Activated B cell treated with CpG ODN at 0.5 μM for 24 hours (primary cell): ENCODE results near the gene BGN. TPM values are rescaled to one million over a fixed set of nuclear protein-coding genes. Genes with fewer than 3 reads are reported as not detected.

Experiments
- ATAC-seq: fragments of 200-7000 bp; cut with Tn5 transposase; one replicate; pipeline ENCODE4 v1.10.0; 2021; ENCODE audit warnings: low read depth, mild to moderate bottlenecking, moderate library complexity
- CTCF ChIA-PET: fragments of 350-600 bp; sonication (Branson Sonifier 250); formaldehyde crosslinking; loops from one replicate; lab custom pipeline; 2021; ENCODE audit warnings: antibody characterized with exemption; lab: Charles Lee
- POLR2A ChIA-PET: fragments of 350-600 bp; sonication (Branson Sonifier 250); formaldehyde crosslinking; loops from one replicate; lab custom pipeline; 2021; ENCODE audit warnings: antibody characterized with exemption; lab: Charles Lee
- DNase-seq: peaks from one replicate; pipeline ENCODE4 v3.0.0; 2022
- H3K27ac Mint-ChIP-seq: one replicate; pipeline ENCODE4 v1.8.0; 2020; ENCODE audit warnings: mixed read lengths
- H3K27me3 Mint-ChIP-seq: one replicate; pipeline ENCODE4 v1.8.0; 2021; ENCODE audit warnings: mixed read lengths
- H3K36me3 Mint-ChIP-seq: one replicate; pipeline ENCODE4 v1.8.0; 2021; ENCODE audit warnings: low read depth, mixed read lengths
- H3K4me1 Mint-ChIP-seq: one replicate; pipeline ENCODE4 v1.8.0; 2021; ENCODE audit warnings: mixed read lengths
- H3K4me3 Mint-ChIP-seq: one replicate; pipeline ENCODE4 v1.8.0; 2020; ENCODE audit warnings: mild to moderate bottlenecking, mixed read lengths
- H3K9me3 Mint-ChIP-seq: one replicate; pipeline ENCODE4 v1.8.0; 2020; ENCODE audit warnings: mixed read lengths
- CTCF ChIP-seq: fragments of 200-600 bp; IDR thresholded peaks from one replicate; pipeline ENCODE4 v1.8.0; 2022; ENCODE audit warnings: antibody characterized with exemption, mild to moderate bottlenecking
- intact Hi-C: fragments of 100-400 bp; cut with micrococcal nuclease; formaldehyde crosslinking; loops from one replicate; pipeline ENCODE4 v1.15.1; 2024
- total RNA-seq: library from RNA; stranded (reverse); gene quantifications from 2 replicates; pipeline ENCODE4 v1.2.3, GENCODE V29; 2022

The BGN gene
- total RNA-seq, 1 donor from 2014 or later = not detected

GRCh38 chrX:153460826-153461225 is 34.0 kb upstream of the BGN start:
- TF ChIP-seq CTCF = no peak
- ATAC-seq (peak; percentile 62), DNase-seq (no peak)
- intact Hi-C loops = loop anchor here (1.0 kb wide), 2 partner anchors 46 to 429 kb away; no protein-coding TSS in a partner anchor
- Mint-ChIP-seq H3K27me3 (no peaks in the 10 kb centered on the region), H3K27ac (no peak overlapping the region), H3K36me3 (peaks cover 48% of the 10 kb centered on the region), H3K9me3 (no peaks in the 10 kb centered on the region), H3K4me1 (no peaks in the 10 kb centered on the region), H3K4me3 (no peak overlapping the region)
- CTCF ChIA-PET = interaction anchor here (0.5 to 1.5 kb wide), 5 partner anchors 9 to 519 kb away, joined by 3 to 5 read pairs (median 4); no protein-coding TSS in a partner anchor
- POLR2A ChIA-PET = no interaction called here

- H3K27ac Mint-ChIP-seq = no peak overlapping the region
- ATAC-seq = no peak
- H3K36me3 Mint-ChIP-seq = peaks cover 45% of the 10 kb centered on the region
- intact Hi-C loops = no loop called here
- H3K27me3 Mint-ChIP-seq = no peaks in the 10 kb centered on the region
- TF ChIP-seq CTCF = no peak
- DNase-seq = no peak
- no peak overlapping the region for H3K4me3 Mint-ChIP-seq
- no peaks in the 10 kb centered on the region for H3K4me1 Mint-ChIP-seq
- H3K9me3 Mint-ChIP-seq = no peaks in the 10 kb centered on the region
- ChIA-PET POLR2A (no interaction called here), CTCF (no interaction called here)
Observed at GRCh38 chrX:153462291-153462690, 32.5 kb upstream of the BGN start.

DNA sequence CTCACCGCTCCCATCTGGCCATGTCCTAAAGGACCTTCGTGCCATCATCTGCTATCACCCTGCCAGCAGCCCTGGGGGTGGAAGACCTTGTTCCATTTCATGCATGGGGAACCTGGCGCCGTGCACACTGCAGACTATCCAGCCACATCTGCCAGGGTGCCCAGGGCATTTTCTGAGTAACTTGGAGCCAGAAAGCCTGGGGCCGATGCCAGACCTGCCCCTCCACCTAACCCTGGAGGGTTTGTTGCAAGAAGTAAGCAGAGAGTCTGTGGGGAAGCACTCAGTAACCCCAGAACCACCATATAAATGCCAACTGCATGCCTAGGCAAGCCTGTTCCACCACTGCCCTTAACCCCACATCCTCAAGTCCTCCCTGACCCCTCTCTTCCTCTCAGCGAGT is 31.7 kb upstream of the BGN start:
- no peaks in the 10 kb centered on the region for H3K9me3 Mint-ChIP-seq
- no peak for DNase-seq
- no peak overlapping the region for H3K27ac Mint-ChIP-seq
- no peaks in the 10 kb centered on the region for H3K27me3 Mint-ChIP-seq
- no peak for TF ChIP-seq CTCF
- no peak for ATAC-seq
- H3K36me3 Mint-ChIP-seq = peaks cover 48% of the 10 kb centered on the region
- no peak overlapping the region for H3K4me3 Mint-ChIP-seq
- no peaks in the 10 kb centered on the region for H3K4me1 Mint-ChIP-seq
- ChIA-PET CTCF (no interaction called here), POLR2A (no interaction called here)
- intact Hi-C loops = no loop called here

- H3K36me3 Mint-ChIP-seq = peaks cover 44% of the 10 kb centered on the region
- no peaks in the 10 kb centered on the region for H3K4me1 Mint-ChIP-seq
- no peak overlapping the region for H3K4me3 Mint-ChIP-seq
- POLR2A ChIA-PET = no interaction called here
- no peak for ATAC-seq
- H3K27ac Mint-ChIP-seq = no peak overlapping the region
- intact Hi-C loops = no loop called here
- DNase-seq = no peak
- H3K9me3 Mint-ChIP-seq = no peaks in the 10 kb centered on the region
- no peaks in the 10 kb centered on the region for H3K27me3 Mint-ChIP-seq
- CTCF ChIA-PET = no interaction called here
- TF ChIP-seq CTCF = no peak
Observed at GRCh38 chrX:153463556-153463955, 31.2 kb upstream of the BGN start.

GRCh38 chrX:153464116-153464515 is 30.7 kb upstream of the BGN start:
- H3K4me1 Mint-ChIP-seq = peaks cover 3% of the 10 kb centered on the region
- no peak for ATAC-seq
- CTCF ChIA-PET = no interaction called here
- no peaks in the 10 kb centered on the region for H3K27me3 Mint-ChIP-seq
- no peak for DNase-seq
- POLR2A ChIA-PET = no interaction called here
- intact Hi-C loops = no loop called here
- H3K9me3 Mint-ChIP-seq = no peaks in the 10 kb centered on the region
- peaks cover 38% of the 10 kb centered on the region for H3K36me3 Mint-ChIP-seq
- TF ChIP-seq CTCF = no peak
- H3K27ac Mint-ChIP-seq = no peak overlapping the region
- H3K4me3 Mint-ChIP-seq = no peak overlapping the region
